SK-N-SH (cell line): ENCODE measurements around the gene SIL1. TPM values are rescaled to one million over a fixed set of nuclear protein-coding genes. Genes with fewer than 3 reads are reported as not detected.
A peak's percentile ranks its signal among the peaks of the same experiment; 100 is the strongest.

ENCODE experiments used
- CTCF ChIA-PET: fragments of 300-600, 350-600 bp; formaldehyde crosslinking; extraction: SDS; loops from one replicate; lab custom pipeline; 2021; lab: Yijun Ruan, JAX
- POLR2A ChIA-PET: fragments of 350-600 bp; sonication (Branson Sonifier 250); formaldehyde crosslinking; extraction: SDS; loops from one replicate; lab custom pipeline; 2020; ENCODE audit warnings: antibody characterized with exemption, inconsistent platforms; lab: Yijun Ruan, JAX
- DNase-seq: peaks from one replicate; pipeline ENCODE4 v3.0.0; 2012
- H2AFZ ChIP-seq: fragments of 200-600 bp; sonication (generic); 2 replicates; pipeline ENCODE4 v1.8.1; 2016; ENCODE audit warnings: antibody characterized with exemption, mild to moderate bottlenecking, low read depth
- H3F3A ChIP-seq: fragments of 200-600 bp; sonication (generic); replicated peaks from 2 replicates; pipeline ENCODE3; 2016; ENCODE audit warnings: antibody characterized with exemption, mild to moderate bottlenecking; ENCODE audit not compliant: insufficient read depth
- H3K27ac ChIP-seq, 2 experiments: fragments of 200-500 bp in 1 of 2; fragments of 200-600 bp in 1 of 2; sonication (Bioruptor generic) in 1 of 2; sonication (generic), shearing (Covaris generic) in 1 of 2; 2 replicates each; pipeline versions ENCODE4 v1.5.1 to v1.6.1; 2014 to 2016; ENCODE audit warnings: low read depth in 2 of 2, inconsistent platforms in 1 of 2, low read length in 1 of 2, mild to moderate bottlenecking in 1 of 2, mixed read lengths in 1 of 2
- H3K27me3 ChIP-seq: fragments of 200-600 bp; sonication (generic), shearing (Covaris generic); 2 replicates; pipeline ENCODE4 v1.6.1; 2016; ENCODE audit warnings: mixed run types; ENCODE audit not compliant: insufficient read depth
- H3K36me3 ChIP-seq, 2 experiments: fragments of 200-500 bp in 1 of 2; fragments of 200-600 bp in 1 of 2; sonication (Bioruptor generic) in 1 of 2; sonication (generic) in 1 of 2; replicated peaks in 1 of 2; 2 replicates each; pipeline versions ENCODE3 to v1.5.1; 2014 to 2016; ENCODE audit warnings: low read length in 1 of 2, mild to moderate bottlenecking in 1 of 2; ENCODE audit not compliant: insufficient read depth in 2 of 2, control insufficient read depth in 1 of 2
- H3K4me1 ChIP-seq, 2 experiments: fragments of 200-500 bp in 1 of 2; fragments of 200-600 bp in 1 of 2; sonication (Bioruptor generic) in 1 of 2; sonication (generic), shearing (Covaris generic) in 1 of 2; 2 replicates each; pipeline versions ENCODE4 v1.5.1 to v1.6.1; 2014 to 2016; ENCODE audit warnings: low read depth in 1 of 2, low read length in 1 of 2, mixed run types in 1 of 2; ENCODE audit not compliant: insufficient read depth in 2 of 2, control insufficient read depth in 1 of 2
- H3K4me2 ChIP-seq: fragments of 200-600 bp; sonication (generic), shearing (Covaris generic); 2 replicates; pipeline ENCODE4 v1.6.1; 2017; ENCODE audit warnings: mixed run types
- H3K4me3 ChIP-seq, 2 experiments: fragments of 200-500 bp in 1 of 2; fragments of 200-600 bp in 1 of 2; sonication (Bioruptor generic) in 1 of 2; sonication (generic), shearing (Covaris generic) in 1 of 2; 2 replicates each; pipeline versions ENCODE4 v1.5.1 to v1.8.1; 2014 to 2016; ENCODE audit warnings: low read depth in 2 of 2, inconsistent platforms in 1 of 2, low read length in 1 of 2, mild to moderate bottlenecking in 1 of 2, mixed read lengths in 1 of 2, moderate library complexity in 1 of 2
- H3K79me2 ChIP-seq: fragments of 200-600 bp; sonication (generic); 2 replicates; pipeline ENCODE4 v1.8.1; 2017; ENCODE audit warnings: mild to moderate bottlenecking; ENCODE audit not compliant: insufficient read depth
- H3K9ac ChIP-seq: fragments of 200-600 bp; sonication (generic); 2 replicates; pipeline ENCODE4 v1.6.1; 2017; ENCODE audit warnings: mixed run types
- H3K9me2 ChIP-seq: fragments of 200-600 bp; sonication (generic); 2 replicates; pipeline ENCODE4 v1.6.1; 2017; ENCODE audit warnings: mixed run types
- H3K9me3 ChIP-seq: fragments of 200-600 bp; sonication (generic); 2 replicates; pipeline ENCODE4 v1.6.1; 2017; ENCODE audit warnings: mixed run types, mild to moderate bottlenecking, moderate library complexity
- H4K20me1 ChIP-seq: fragments of 200-600 bp; sonication (generic); 2 replicates; pipeline ENCODE4 v1.6.1; 2017; ENCODE audit warnings: mild to moderate bottlenecking, mixed run types; ENCODE audit not compliant: insufficient read depth
- ELF1 ChIP-seq: IDR thresholded peaks from 2 replicates; pipeline ENCODE4 v1.4.0; 2012
- EZH2phosphoT487 ChIP-seq: fragments of 200-600 bp; sonication (generic); IDR thresholded peaks from 2 replicates; pipeline ENCODE4 v1.6.1; 2017; ENCODE audit warnings: low read depth, mixed run types, mild to moderate bottlenecking, antibody characterized with exemption, moderate library complexity, borderline replicate concordance
- FOSL2 ChIP-seq: IDR thresholded peaks from 2 replicates; pipeline ENCODE4 v1.4.0; 2012; ENCODE audit warnings: low read depth, mild to moderate bottlenecking, moderate library complexity, borderline replicate concordance
- FOXJ3 ChIP-seq: sonication (generic); formaldehyde crosslinking; IDR thresholded peaks from 2 replicates; pipeline ENCODE4 v1.5.1; 2020; ENCODE audit warnings: mild to moderate bottlenecking, missing genetic modification reagents
- FOXM1 ChIP-seq: IDR thresholded peaks from 2 replicates; pipeline ENCODE4 v1.4.0; 2012; ENCODE audit warnings: low read depth, mild to moderate bottlenecking
- GATA2 ChIP-seq: sonication (generic); formaldehyde crosslinking; IDR thresholded peaks from 2 replicates; pipeline ENCODE4 v1.5.0; 2020; ENCODE audit warnings: mild to moderate bottlenecking, missing genetic modification reagents
- JUND ChIP-seq: IDR thresholded peaks from 2 replicates; pipeline ENCODE4 v1.4.0; 2012
- MAX ChIP-seq: IDR thresholded peaks from 2 replicates; pipeline ENCODE4 v1.4.0; 2012; ENCODE audit warnings: low read depth
- MXI1 ChIP-seq: IDR thresholded peaks from 2 replicates; pipeline ENCODE4 v1.6.1; 2012; ENCODE audit warnings: mild to moderate bottlenecking, low read depth, low read length, improper control_type of control experiment
- NFIC ChIP-seq: IDR thresholded peaks from 2 replicates; pipeline ENCODE4 v1.4.0; 2012; ENCODE audit warnings: borderline replicate concordance
- POLR2AphosphoS5 ChIP-seq: IDR thresholded peaks from 2 replicates; pipeline ENCODE4 v1.6.1; 2012; ENCODE audit warnings: low read depth, low read length
- RAD21 ChIP-seq: IDR thresholded peaks from 2 replicates; pipeline ENCODE4 v1.6.1; 2012; ENCODE audit warnings: mild to moderate bottlenecking, low read length
- RCOR1 ChIP-seq: fragments of 150-350 bp; IDR thresholded peaks from 2 replicates; pipeline ENCODE4 v1.6.1; 2017; ENCODE audit warnings: antibody characterized with exemption, low read length
- SMC3 ChIP-seq: IDR thresholded peaks from 2 replicates; pipeline ENCODE4 v1.6.1; 2012; ENCODE audit warnings: low read depth, low read length, improper control_type of control experiment
- TAF1 ChIP-seq: IDR thresholded peaks from 2 replicates; pipeline ENCODE4 v1.6.1; 2012; ENCODE audit warnings: low read depth, mild to moderate bottlenecking, low read length, moderate library complexity, borderline replicate concordance
- TCF12 ChIP-seq: IDR thresholded peaks from 2 replicates; pipeline ENCODE4 v1.4.0; 2012
- TEAD4 ChIP-seq: IDR thresholded peaks from 2 replicates; pipeline ENCODE4 v1.4.0; 2012; ENCODE audit warnings: mild to moderate bottlenecking, borderline replicate concordance; ENCODE audit not compliant: insufficient read depth
- USF2 ChIP-seq: fragments of 150-350 bp; IDR thresholded peaks from 2 replicates; pipeline ENCODE4 v1.6.1; 2017; ENCODE audit warnings: antibody characterized with exemption, low read length, low read depth, borderline replicate concordance
- ZBTB33 ChIP-seq: IDR thresholded peaks from 2 replicates; pipeline ENCODE4 v1.4.0; 2012; ENCODE audit warnings: low read depth, borderline replicate concordance
- WGBS: methylation state at CpG from one replicate; pipeline ENCODE4 v1.1.6; 2017; ENCODE audit warnings: low lambda C conversion rate; 5-methylcytosine and 5-hydroxymethylcytosine counted together
- polyA plus RNA-seq, 3 experiments: library from polyadenylated mRNA; depleted of rRNA; stranded (reverse); fragments of >200 nt; gene quantifications; 2 replicates each; pipeline ENCODE4 v1.2.3, GENCODE V29; 2012

Gene SIL1
- polyA plus RNA-seq, 1 of the 3 experiments (the other 2 are of a cell fraction) = 25.9 TPM

- DNase-seq = no peak
- Histone ChIP-seq H2AFZ (no peak overlapping the region), H3K9me2 (no peaks in the 10 kb centered on the region), H3K36me3 (peaks cover 4 to 5% of the 10 kb centered on the region in 2 experiments), H3K27me3 (no peaks in the 10 kb centered on the region), H3K4me1 (peaks cover 0 to 52% of the 10 kb centered on the region in 2 experiments; a peak in 1 of 4 replicates), H3K4me3 (no peak overlapping the region), H3K9ac (no peak overlapping the region), H4K20me1 (no peaks in the 10 kb centered on the region), H3F3A (no peaks in the 10 kb centered on the region), H3K9me3 (no peaks in the 10 kb centered on the region), H3K4me2 (no peak overlapping the region), H3K27ac (no peak overlapping the region), H3K79me2 (no peaks in the 10 kb centered on the region)
- 88% methylated on average over 3 of the region's 3 CpGs for WGBS
- CTCF ChIA-PET = interaction anchor here (0.7 to 1.6 kb wide), 4 partner anchors 10 to 118 kb away, joined by 3 to 4 read pairs (median 4); no protein-coding TSS in a partner anchor
- POLR2A ChIA-PET = no interaction called here
- peak; percentile 38 for TF ChIP-seq RAD21
- TF ChIP-seq ELF1 = no peak
Measured at GRCh38 chr5:138942861-138943260, 255.3 kb downstream of the SIL1 start.

GRCh38 chr5:138942066-138942465 lies 256.1 kb downstream of the SIL1 start:
- Histone ChIP-seq H3F3A (no peaks in the 10 kb centered on the region), H2AFZ (no peak overlapping the region), H3K79me2 (no peaks in the 10 kb centered on the region), H3K9me3 (no peaks in the 10 kb centered on the region), H4K20me1 (no peaks in the 10 kb centered on the region), H3K9me2 (no peaks in the 10 kb centered on the region), H3K4me1 (peaks cover 0 to 44% of the 10 kb centered on the region in 2 experiments; a peak in 1 of 4 replicates), H3K27ac (no peak overlapping the region; a peak in 1 of 4 replicates), H3K4me3 (no peak overlapping the region), H3K9ac (no peak overlapping the region), H3K4me2 (no peak overlapping the region), H3K36me3 (peaks cover 4 to 5% of the 10 kb centered on the region in 2 experiments), H3K27me3 (no peaks in the 10 kb centered on the region)
- no peak for DNase-seq
- WGBS = 100% methylated on average over 2 of the region's 2 CpGs
- ChIA-PET POLR2A (no interaction called here), CTCF (interaction anchor here (0.7 to 1.6 kb wide), 4 partner anchors 10 to 118 kb away, joined by 3 to 4 read pairs (median 4); no protein-coding TSS in a partner anchor)
- TF ChIP-seq FOXJ3 (CRISPR knock-in tag) (no peak), MAX (no peak), ZBTB33 (no peak), FOXM1 (no peak), USF2 (no peak), RCOR1 (no peak), FOSL2 (no peak), JUND (no peak), GATA2 (no peak), TEAD4 (no peak), POLR2AphosphoS5 (no peak), TAF1 (no peak), MXI1 (no peak), RAD21 (no peak), EZH2phosphoT487 (no peak), SMC3 (no peak), TCF12 (no peak), NFIC (no peak)
